OCI-LY1 (cell line): ENCODE data around the gene CFI.

ENCODE experiments used
- H2AFZ ChIP-seq: fragments of 200-600 bp; sonication (generic), shearing (Covaris generic); 2 replicates; pipeline ENCODE4 v1.6.0; 2014; ENCODE audit warnings: antibody characterized with exemption, mild to moderate bottlenecking, low read length
- H3F3A ChIP-seq: fragments of 200-600 bp; sonication (generic), shearing (Covaris generic); 2 replicates; pipeline ENCODE4 v1.6.0; 2014; ENCODE audit warnings: mild to moderate bottlenecking, antibody characterized with exemption, low read length, moderate library complexity; ENCODE audit not compliant: insufficient read depth
- H3K27ac ChIP-seq: fragments of 200-600 bp; sonication (generic); 2 replicates; pipeline ENCODE4 v1.5.1; 2014; ENCODE audit warnings: low read length, mixed run types, mild to moderate bottlenecking, low read depth; ENCODE audit not compliant: poor library complexity, severe bottlenecking
- H3K27me3 ChIP-seq: fragments of 200-600 bp; sonication (generic); 2 replicates; pipeline ENCODE4 v1.6.0; 2014; ENCODE audit warnings: antibody characterized with exemption, mild to moderate bottlenecking, low read length, moderate library complexity; ENCODE audit not compliant: insufficient read depth
- H3K36me3 ChIP-seq: fragments of 200-600 bp; sonication (generic); 2 replicates; pipeline ENCODE4 v1.6.1; 2014; ENCODE audit warnings: mild to moderate bottlenecking, antibody characterized with exemption, low read length, moderate library complexity, mixed read lengths; ENCODE audit not compliant: insufficient read depth
- H3K4me1 ChIP-seq: fragments of 200-600 bp; sonication (generic); 2 replicates; pipeline ENCODE4 v1.5.1; 2014; ENCODE audit warnings: mild to moderate bottlenecking, low read length, moderate library complexity; ENCODE audit not compliant: insufficient read depth, severe bottlenecking
- H3K4me2 ChIP-seq: fragments of 200-600 bp; sonication (generic), shearing (Covaris generic); 2 replicates; pipeline ENCODE4 v1.6.1; 2014; ENCODE audit warnings: low read length
- H3K4me3 ChIP-seq: fragments of 200-600 bp; sonication (generic); 2 replicates; pipeline ENCODE4 v1.5.1; 2014; ENCODE audit warnings: low read length, low read depth, mild to moderate bottlenecking, mixed read lengths; ENCODE audit not compliant: poor library complexity, severe bottlenecking
- H3K79me2 ChIP-seq: fragments of 200-600 bp; shearing (Covaris generic); 2 replicates; pipeline ENCODE4 v1.6.1; 2016; ENCODE audit warnings: mixed run types, low read length, mixed read lengths; ENCODE audit not compliant: insufficient read depth
- H3K9ac ChIP-seq: fragments of 200-600 bp; sonication (generic), shearing (Covaris generic); 2 replicates; pipeline ENCODE4 v1.6.1; 2014; ENCODE audit warnings: mild to moderate bottlenecking, low read length, mixed read lengths
- H3K9me2 ChIP-seq: fragments of 200-600 bp; sonication (generic), shearing (Covaris generic); 2 replicates; pipeline ENCODE4 v1.6.1; 2014; ENCODE audit warnings: low read depth, mild to moderate bottlenecking, low read length, mixed read lengths
- H3K9me3 ChIP-seq: fragments of 200-600 bp; shearing (Covaris generic); 2 replicates; pipeline ENCODE4 v1.6.1; 2014; ENCODE audit warnings: low read length, mixed read lengths
- H4K20me1 ChIP-seq: fragments of 200-600 bp; sonication (generic), shearing (Covaris generic); 2 replicates; pipeline ENCODE4 v1.6.0; 2016; ENCODE audit warnings: mild to moderate bottlenecking, low read length; ENCODE audit not compliant: insufficient read depth
- CTCF ChIP-seq: fragments of 200-600 bp; sonication (generic), shearing (Covaris generic); IDR thresholded peaks from 2 replicates; pipeline ENCODE4 v1.5.1; 2017; ENCODE audit warnings: mild to moderate bottlenecking, antibody characterized with exemption, low read length, moderate library complexity, mixed read lengths
- EZH2 ChIP-seq: fragments of 200-600 bp; sonication (generic), shearing (Covaris generic); IDR thresholded peaks from 2 replicates; pipeline ENCODE4 v1.8.0; 2017; ENCODE audit warnings: borderline replicate concordance, mixed run types, mild to moderate bottlenecking, antibody characterized with exemption, low read length, moderate library complexity, mixed read lengths

The CFI gene

GRCh38 chr4:109827672-109828071 lies 25.9 kb upstream of the CFI start, which contains the start of gene RRH:
RRH (plus strand) TSS chr4:109827972; CDS start chr4:109828028, 56 bp downstream.
- Histone ChIP-seq H3K9me2 (no peaks in the 10 kb centered on the region), H3K27ac (no peak within 1 kb of the TSS), H3K4me1 (no peaks in the 10 kb centered on the region), H3K4me2 (no peak within 1 kb of the TSS), H2AFZ (no peak within 1 kb of the TSS), H3K9ac (no peak within 1 kb of the TSS), H3K79me2 (no peaks in the 10 kb centered on the region), H3K4me3 (no peak within 1 kb of the TSS), H3K27me3 (no peaks in the 10 kb centered on the region), H3K36me3 (peaks cover 28% of the 10 kb centered on the region), H3F3A (peaks cover 7% of the 10 kb centered on the region; the same call in 1 of the 2 replicates), H3K9me3 (no peaks in the 10 kb centered on the region), H4K20me1 (no peaks in the 10 kb centered on the region)
- TF ChIP-seq EZH2: no peak
- TF ChIP-seq CTCF: no peak

GRCh38 chr4:109826719-109827118 lies 24.9 kb upstream of the CFI start:
- H2AFZ ChIP-seq: no peak overlapping the region
- H3K27me3 ChIP-seq: no peaks in the 10 kb centered on the region
- H4K20me1 ChIP-seq: no peaks in the 10 kb centered on the region
- H3K9me3 ChIP-seq: no peaks in the 10 kb centered on the region
- TF ChIP-seq CTCF (peak; percentile 53; the same call in 1 of the 2 replicates), EZH2 (no peak)
- H3K9me2 ChIP-seq: no peaks in the 10 kb centered on the region
- peaks cover 7% of the 10 kb centered on the region; the same call in 1 of the 2 replicates for H3F3A ChIP-seq
- no peak overlapping the region for H3K4me3 ChIP-seq
- H3K79me2 ChIP-seq: no peaks in the 10 kb centered on the region
- no peak overlapping the region for H3K4me2 ChIP-seq
- no peak overlapping the region for H3K9ac ChIP-seq
- peaks cover 35% of the 10 kb centered on the region for H3K36me3 ChIP-seq
- no peaks in the 10 kb centered on the region for H3K4me1 ChIP-seq
- H3K27ac ChIP-seq: no peak overlapping the region

DNA sequence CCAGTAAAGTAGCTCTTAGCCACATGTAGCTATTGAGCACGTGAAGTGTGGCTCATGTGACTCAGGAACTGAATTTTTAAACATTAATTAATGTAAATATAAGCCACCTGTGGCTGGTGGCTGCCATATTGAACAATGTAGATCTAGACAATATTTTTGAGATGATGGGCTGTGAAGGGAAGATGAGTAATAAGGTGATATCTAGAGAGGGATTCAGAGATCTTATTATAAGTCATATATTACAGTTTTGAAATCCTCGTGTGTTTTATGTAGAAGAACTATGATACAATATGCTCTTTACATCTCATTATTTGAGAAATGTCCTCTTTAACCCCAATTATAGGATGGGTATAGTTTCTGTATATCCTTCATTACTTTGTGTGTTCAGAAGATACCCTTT lies 19.4 kb upstream of the CFI start:
- H3F3A ChIP-seq: peaks cover 7% of the 10 kb centered on the region; the same call in 1 of the 2 replicates
- H3K9me3 ChIP-seq: no peaks in the 10 kb centered on the region
- H3K27ac ChIP-seq: no peak overlapping the region
- TF ChIP-seq EZH2 (no peak), CTCF (no peak)
- no peak overlapping the region for H3K4me2 ChIP-seq
- H3K9ac ChIP-seq: no peak overlapping the region
- H3K4me3 ChIP-seq: no peak overlapping the region
- peaks cover 11% of the 10 kb centered on the region for H3K4me1 ChIP-seq
- H3K36me3 ChIP-seq: peaks cover 77% of the 10 kb centered on the region
- H4K20me1 ChIP-seq: no peaks in the 10 kb centered on the region
- H3K79me2 ChIP-seq: peaks cover 10% of the 10 kb centered on the region; the same call in 1 of the 2 replicates
- H3K9me2 ChIP-seq: no peaks in the 10 kb centered on the region
- H3K27me3 ChIP-seq: no peaks in the 10 kb centered on the region
- H2AFZ ChIP-seq: no peak overlapping the region
